HepG2 (cell line): ENCODE results near the gene NUCB1. TPM values are rescaled to one million over a fixed set of nuclear protein-coding genes. Genes with fewer than 3 reads are reported as not detected.

Experiments
- BHLHE40 ChIP-seq: IDR thresholded peaks from 2 replicates; pipeline ENCODE4 v1.6.1; 2011; ENCODE audit warnings: low read length, improper control_type of control experiment
- FOSL2 ChIP-seq: sonication (generic); formaldehyde crosslinking; IDR thresholded peaks from 2 replicates; pipeline ENCODE4 v1.4.0; 2020; ENCODE audit warnings: missing genetic modification reagents
- FOXM1 ChIP-seq: sonication (generic); formaldehyde crosslinking; IDR thresholded peaks from 2 replicates; pipeline ENCODE4 v1.5.0; 2020; ENCODE audit warnings: missing genetic modification reagents
- IRF2 ChIP-seq: IDR thresholded peaks from 2 replicates; pipeline ENCODE4 v1.6.1; 2018; ENCODE audit warnings: missing genetic modification reagents, missing compliant biosample characterization
- KMT2B ChIP-seq: IDR thresholded peaks from 2 replicates; pipeline ENCODE4 v1.6.1; 2016; ENCODE audit warnings: missing genetic modification reagents, missing compliant biosample characterization
- MAFK ChIP-seq, 2 experiments: IDR thresholded peaks in 1 of 2; conservative IDR thresholded peaks in 1 of 2; 2 replicates each; pipeline ENCODE4 v1.6.1; 2011; ENCODE audit warnings: improper control_type of control experiment in 2 of 2, low read length in 2 of 2
- NR1H2 ChIP-seq: sonication (generic); formaldehyde crosslinking; IDR thresholded peaks from 2 replicates; pipeline ENCODE4 v1.8.1; 2022; ENCODE audit warnings: low read depth, missing genetic modification reagents, borderline replicate concordance
- PRMT3 ChIP-seq: sonication (generic); formaldehyde crosslinking; IDR thresholded peaks from 2 replicates; pipeline ENCODE4 v1.8.1; 2022; ENCODE audit warnings: low read depth, mild to moderate bottlenecking, moderate library complexity, missing genetic modification reagents, borderline replicate concordance
- RBFOX2 ChIP-seq: fragments of 200-400 bp; formaldehyde crosslinking; IDR thresholded peaks from 2 replicates; pipeline ENCODE4 v1.6.1; 2017; ENCODE audit warnings: low read depth, mild to moderate bottlenecking, low read length
- SMAD1 ChIP-seq: sonication (generic); formaldehyde crosslinking; IDR thresholded peaks from 2 replicates; pipeline ENCODE4 v1.4.0; 2020; ENCODE audit warnings: missing genetic modification reagents, low read depth, mild to moderate bottlenecking, borderline replicate concordance
- SMARCE1 ChIP-seq: fragments of 450-650 bp; IDR thresholded peaks from 2 replicates; pipeline ENCODE4 v1.6.1; 2017; ENCODE audit warnings: borderline replicate concordance
- SNAI1 ChIP-seq: sonication (generic); formaldehyde crosslinking; IDR thresholded peaks from 2 replicates; pipeline ENCODE4 v1.5.0; 2020; ENCODE audit warnings: mild to moderate bottlenecking, missing genetic modification reagents, borderline replicate concordance
- SOX13 ChIP-seq, 3 experiments: fragments of 450-650 bp in 1 of 3; sonication (generic) in 1 of 3; formaldehyde crosslinking in 1 of 3; IDR thresholded peaks in 2 of 3; conservative IDR thresholded peaks in 1 of 3; 2 replicates each; pipeline versions ENCODE4 v1.5.0 to v1.6.1; 2016 to 2020; ENCODE audit warnings: antibody characterized with exemption in 1 of 3, mild to moderate bottlenecking in 1 of 3, missing compliant biosample characterization in 1 of 3, missing genetic modification reagents in 1 of 3, moderate library complexity in 1 of 3
- TRAFD1 ChIP-seq: sonication (generic); formaldehyde crosslinking; IDR thresholded peaks from 2 replicates; pipeline ENCODE4 v1.5.1; 2020; ENCODE audit warnings: missing genetic modification reagents, mild to moderate bottlenecking, borderline replicate concordance
- ZBTB49 ChIP-seq: sonication (generic); formaldehyde crosslinking; IDR thresholded peaks from 2 replicates; pipeline ENCODE4 v1.4.0; 2020; ENCODE audit warnings: missing genetic modification reagents, borderline replicate concordance
- ZMAT5 ChIP-seq: sonication (generic); formaldehyde crosslinking; IDR thresholded peaks from 2 replicates; pipeline ENCODE4 v1.5.0; 2020; ENCODE audit warnings: mild to moderate bottlenecking, low read depth, missing genetic modification reagents, borderline replicate concordance
- ZMYM4 ChIP-seq: sonication (generic); formaldehyde crosslinking; IDR thresholded peaks from 2 replicates; pipeline ENCODE4 v1.8.1; 2023; ENCODE audit warnings: mild to moderate bottlenecking, missing genetic modification reagents
- ZNF24 ChIP-seq: fragments of 450-650 bp; IDR thresholded peaks from 2 replicates; pipeline ENCODE4 v1.6.1; 2017; ENCODE audit warnings: antibody characterized with exemption, mild to moderate bottlenecking
- ZNF292 ChIP-seq: sonication (generic); formaldehyde crosslinking; IDR thresholded peaks from 2 replicates; pipeline ENCODE4 v1.8.1; 2022; ENCODE audit warnings: mild to moderate bottlenecking, low read depth, missing genetic modification reagents, borderline replicate concordance
- ZNF33A ChIP-seq: sonication (generic); formaldehyde crosslinking; IDR thresholded peaks from 2 replicates; pipeline ENCODE4 v1.5.1; 2020; ENCODE audit warnings: missing genetic modification reagents, mild to moderate bottlenecking, moderate library complexity, borderline replicate concordance
- ZNF513 ChIP-seq: sonication (generic); formaldehyde crosslinking; conservative IDR thresholded peaks from 2 replicates; pipeline ENCODE4 v1.5.0; 2020; ENCODE audit warnings: missing genetic modification reagents
- ZNF740 ChIP-seq: sonication (generic); formaldehyde crosslinking; IDR thresholded peaks from 2 replicates; pipeline ENCODE4 v1.4.0; 2020; ENCODE audit warnings: missing genetic modification reagents
- polyA plus RNA-seq, 8 experiments: library from polyadenylated mRNA; depleted of rRNA in 3 of 8; stranded (reverse) in 7 of 8; unstranded in 1 of 8; fragments of >200 nt; fragmentation: Illumina TruSeq in 4 of 8; extraction: Trizol in 4 of 8; gene quantifications; 2 replicates each; pipeline versions ENCODE4 v1.2.1 to v1.2.3, GENCODE V29; 2011 to 2016; ENCODE audit warnings: low read depth in 4 of 8, missing spikeins in 1 of 8, mixed read lengths in 1 of 8; ENCODE audit not compliant: insufficient read depth in 1 of 8
- total RNA-seq, 5 experiments: library from RNA; depleted of rRNA; stranded (reverse); fragments of >200 nt; fragmentation: Illumina TruSeq; extraction: Trizol; gene quantifications; 2 replicates each; pipeline ENCODE4 v1.2.3, GENCODE V29; 2016; ENCODE audit warnings: low read depth in 1 of 5

NUCB1 gene
- total and polyA plus RNA-seq, 2 of the 13 experiments (the other 11 are each of a cell fraction or from before 2014, with no cell fraction given) = 82.3 to 106 TPM

- TF ChIP-seq TRAFD1 (CRISPR knock-in tag) = no peak
- no peak for TF ChIP-seq KMT2B (CRISPR knock-in tag)
- peak; percentile 42; the same call in 1 of the 2 replicates for TF ChIP-seq ZNF740 (CRISPR knock-in tag)
- no peak; the same call in 1 of the 2 replicates for TF ChIP-seq FOSL2 (CRISPR knock-in tag)
- no peak for TF ChIP-seq FOXM1 (CRISPR knock-in tag)
- TF ChIP-seq RBFOX2 = peak; percentile 88
- no peak for TF ChIP-seq ZNF292 (CRISPR knock-in tag)
- no peak for TF ChIP-seq ZNF33A (CRISPR knock-in tag)
- TF ChIP-seq SNAI1 (CRISPR knock-in tag) = no peak
- TF ChIP-seq NR1H2 (CRISPR knock-in tag) = no peak
- TF ChIP-seq ZBTB49 (CRISPR knock-in tag) = no peak
- no peak for TF ChIP-seq ZNF513 (CRISPR knock-in tag)
- no peak for TF ChIP-seq ZMAT5 (CRISPR knock-in tag)
- no peak for TF ChIP-seq PRMT3 (CRISPR knock-in tag)
- no peak; the same call in 1 of the 2 replicates for TF ChIP-seq SOX13 (IDR thresholded peaks at IDR 0.05)
- no peak; a peak in 1 of 4 replicates for TF ChIP-seq SOX13 (CRISPR knock-in tag; conservative IDR thresholded peaks at IDR 0.05 in 1 of 2, IDR thresholded peaks at IDR 0.05 in 1 of 2)
- no peak for TF ChIP-seq BHLHE40
- TF ChIP-seq SMARCE1 = no peak
- peak; percentile 1 for TF ChIP-seq ZMYM4 (CRISPR knock-in tag)
- 0 out of 2 replicates have a peak, but pooled peaks have one; percentile 55 for TF ChIP-seq SMAD1 (CRISPR knock-in tag)
- TF ChIP-seq ZNF24 = no peak
- TF ChIP-seq MAFK (conservative IDR thresholded peaks at IDR 0.05 in 1 of 2, IDR thresholded peaks at IDR 0.05 in 1 of 2; ENCODE audit: low read length in 2 of 2) = peak; percentile 98 to 99
- peak; percentile 10; the same call in 1 of the 2 replicates for TF ChIP-seq IRF2 (CRISPR knock-in tag)
These were observed 67.5 kb downstream of the NUCB1 start (continued) for GRCh38 chr19:48967346-48968178.
